ENCODE measurements around the gene CRIP1.

CRIP1 gene

GRCh38 chr14:105445901-105446845 is 40.5 kb upstream of the CRIP1 start:
- Histone ChIP-seq H3K4me1 (ENCODE audit: control insufficient read depth in 2 of 2, insufficient read depth in 1 of 2, low read depth in 1 of 2, low read length in 2 of 2) (no peaks in the 10 kb centered on the region), H3K27ac (replicated peaks; ENCODE audit: low read length) (no peak overlapping the region), H4K8ac (ENCODE audit: low read depth, low read length) (no peak overlapping the region), H3K9ac (ENCODE audit: low read depth, low read length, poor library complexity) (no peak overlapping the region), H3K4ac (ENCODE audit: low read length) (no peak overlapping the region), H4K91ac (ENCODE audit: low read depth, low read length, poor library complexity) (no peak overlapping the region), H3K14ac (ENCODE audit: low read length) (no peak overlapping the region), H2AFZ (ENCODE audit: low read length) (no peak overlapping the region), H3K4me2 (ENCODE audit: insufficient read depth, low read length, poor library complexity, severe bottlenecking) (no peak overlapping the region), H2BK120ac (ENCODE audit: low read depth, low read length) (no peak overlapping the region), H3K36me3 (replicated peaks in 1 of 2; ENCODE audit: control insufficient read depth in 2 of 2, insufficient read depth in 2 of 2, low read length in 2 of 2) (peaks cover 40 to 64% of the 10 kb centered on the region in 2 donors), H3K9me3 (replicated peaks in 1 of 2; ENCODE audit: control insufficient read depth in 2 of 2, insufficient read depth in 1 of 2, low read depth in 1 of 2, low read length in 2 of 2) (peaks cover 0 to 1% of the 10 kb centered on the region in 2 donors), H3K18ac (ENCODE audit: low read length) (peak overlapping the region; percentile 31), H2BK15ac (ENCODE audit: low read length) (no peak overlapping the region), H2BK5ac (ENCODE audit: low read length) (no peak overlapping the region), H2AK5ac (ENCODE audit: low read depth, low read length) (no peak overlapping the region), H3K27me3 (ENCODE audit: control insufficient read depth in 3 of 3, insufficient read depth in 3 of 3, low read depth in 1 of 3, low read length in 3 of 3) (no peaks in the 10 kb centered on the region), H2BK12ac (ENCODE audit: low read length) (no peak overlapping the region), H3K4me3 (ENCODE audit: low read length in 2 of 2) (no peak overlapping the region), H3K23ac (ENCODE audit: low read depth, low read length, poor library complexity) (no peak overlapping the region), H3K79me1 (ENCODE audit: low read depth, low read length) (peaks cover 30% of the 10 kb centered on the region)
- WGBS, 2 donors (ENCODE audit: extremely low coverage in 2 of 2, insufficient read length in 2 of 2, insufficient replicate concordance in 1 of 2), result no CpG with 5 or more reads among the region's 26 CpGs
- no peak for DNase-seq (ENCODE audit: low spot score)

GRCh38 chr14:105446971-105447370 is 39.7 kb upstream of the CRIP1 start:
- WGBS, 2 donors (ENCODE audit: extremely low coverage in 2 of 2, insufficient read length in 2 of 2, insufficient replicate concordance in 1 of 2), result no CpG with 5 or more reads among the region's 14 CpGs
- Histone ChIP-seq H3K18ac (ENCODE audit: low read length) (peak overlapping the region; percentile 38), H3K9me3 (replicated peaks in 1 of 2; ENCODE audit: control insufficient read depth in 2 of 2, insufficient read depth in 1 of 2, low read depth in 1 of 2, low read length in 2 of 2) (peaks cover 0 to 2% of the 10 kb centered on the region in 2 donors), H2BK15ac (ENCODE audit: low read length) (no peak overlapping the region), H2BK120ac (ENCODE audit: low read depth, low read length) (no peak overlapping the region), H2AK5ac (ENCODE audit: low read depth, low read length) (no peak overlapping the region), H3K14ac (ENCODE audit: low read length) (no peak overlapping the region), H4K8ac (ENCODE audit: low read depth, low read length) (no peak overlapping the region), H2BK12ac (ENCODE audit: low read length) (no peak overlapping the region), H3K4me2 (ENCODE audit: insufficient read depth, low read length, poor library complexity, severe bottlenecking) (no peak overlapping the region), H3K27ac (replicated peaks; ENCODE audit: low read length) (no peak overlapping the region), H3K27me3 (ENCODE audit: control insufficient read depth in 3 of 3, insufficient read depth in 3 of 3, low read depth in 1 of 3, low read length in 3 of 3) (no peaks in the 10 kb centered on the region), H3K9ac (ENCODE audit: low read depth, low read length, poor library complexity) (peak overlapping the region; percentile 81), H2AFZ (ENCODE audit: low read length) (no peak overlapping the region), H3K36me3 (replicated peaks in 1 of 2; ENCODE audit: control insufficient read depth in 2 of 2, insufficient read depth in 2 of 2, low read length in 2 of 2) (peaks cover 42 to 66% of the 10 kb centered on the region in 2 donors), H4K91ac (ENCODE audit: low read depth, low read length, poor library complexity) (no peak overlapping the region), H3K79me1 (ENCODE audit: low read depth, low read length) (peaks cover 30% of the 10 kb centered on the region), H3K4me1 (ENCODE audit: control insufficient read depth in 2 of 2, insufficient read depth in 1 of 2, low read depth in 1 of 2, low read length in 2 of 2) (no peaks in the 10 kb centered on the region), H3K4ac (ENCODE audit: low read length) (no peak overlapping the region), H2BK5ac (ENCODE audit: low read length) (no peak overlapping the region), H3K4me3 (ENCODE audit: low read length in 2 of 2) (no peak overlapping the region), H3K23ac (ENCODE audit: low read depth, low read length, poor library complexity) (no peak overlapping the region)
- no peak for DNase-seq (ENCODE audit: low spot score)

GRCh38 chr14:105447651-105448640 is 38.7 kb upstream of the CRIP1 start:
- H4K91ac ChIP-seq (ENCODE audit: low read depth, low read length, poor library complexity), result no peak overlapping the region
- peaks cover 30% of the 10 kb centered on the region for H3K79me1 ChIP-seq (ENCODE audit: low read depth, low read length)
- no peak for DNase-seq (ENCODE audit: low spot score)
- H2BK5ac ChIP-seq (ENCODE audit: low read length), result no peak overlapping the region
- no peak overlapping the region for H2AFZ ChIP-seq (ENCODE audit: low read length)
- H4K8ac ChIP-seq (ENCODE audit: low read depth, low read length), result no peak overlapping the region
- no peak overlapping the region for H3K4ac ChIP-seq (ENCODE audit: low read length)
- no CpG with 5 or more reads among the region's 31 CpGs for whole genome bisulfite sequencing, 2 donors (ENCODE audit: extremely low coverage in 2 of 2, insufficient read length in 2 of 2, insufficient replicate concordance in 1 of 2)
- peak overlapping the region; percentile 10 for H2BK12ac ChIP-seq (ENCODE audit: low read length)
- no peak overlapping the region for H3K9ac ChIP-seq (ENCODE audit: low read depth, low read length, poor library complexity)
- H3K4me1 ChIP-seq (ENCODE audit: control insufficient read depth in 2 of 2, insufficient read depth in 1 of 2, low read depth in 1 of 2, low read length in 2 of 2), result no peaks in the 10 kb centered on the region
- no peaks in the 10 kb centered on the region for H3K27me3 ChIP-seq (ENCODE audit: control insufficient read depth in 3 of 3, insufficient read depth in 3 of 3, low read depth in 1 of 3, low read length in 3 of 3)
- no peak overlapping the region for H2BK15ac ChIP-seq (ENCODE audit: low read length)
- peaks cover 41 to 66% of the 10 kb centered on the region in 2 donors for H3K36me3 ChIP-seq (replicated peaks in 1 of 2; ENCODE audit: control insufficient read depth in 2 of 2, insufficient read depth in 2 of 2, low read length in 2 of 2)
- peaks cover 0 to 2% of the 10 kb centered on the region in 2 donors for H3K9me3 ChIP-seq (replicated peaks in 1 of 2; ENCODE audit: control insufficient read depth in 2 of 2, insufficient read depth in 1 of 2, low read depth in 1 of 2, low read length in 2 of 2)
- no peak overlapping the region for H3K4me3 ChIP-seq (ENCODE audit: low read length in 2 of 2)
- H3K4me2 ChIP-seq (ENCODE audit: insufficient read depth, low read length, poor library complexity, severe bottlenecking), result no peak overlapping the region
- H3K27ac ChIP-seq (replicated peaks; ENCODE audit: low read length), result no peak overlapping the region
- peak overlapping the region; percentile 64 for H3K18ac ChIP-seq (ENCODE audit: low read length)
- H3K23ac ChIP-seq (ENCODE audit: low read depth, low read length, poor library complexity), result peak overlapping the region; percentile 43
- H2AK5ac ChIP-seq (ENCODE audit: low read depth, low read length), result no peak overlapping the region
- no peak overlapping the region for H2BK120ac ChIP-seq (ENCODE audit: low read depth, low read length)
- H3K14ac ChIP-seq (ENCODE audit: low read length), result no peak overlapping the region

Measured in neuronal stem cell (in vitro differentiated cells).